ENCODE results near the gene OR8G1.

Gene OR8G1

DNA sequence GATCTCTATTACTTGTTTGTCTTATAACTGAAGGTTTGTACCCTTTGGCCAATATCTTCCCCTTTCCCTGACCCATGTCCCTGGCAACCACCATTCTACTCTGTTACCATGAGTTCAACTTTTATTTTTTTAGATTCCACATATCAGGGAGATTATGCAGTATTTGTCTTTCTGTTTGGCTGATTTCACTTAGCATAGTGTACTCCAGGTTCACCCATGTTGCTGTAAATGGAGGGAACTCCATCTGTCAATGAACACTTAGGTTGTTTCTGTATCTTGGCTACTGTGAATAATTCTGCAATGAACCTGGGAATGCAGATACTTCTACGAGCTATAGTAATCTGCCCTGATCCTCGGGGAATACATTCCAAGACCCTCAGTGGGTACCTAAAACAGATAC lies 42.9 kb upstream of the OR8G1 start:
- TF ChIP-seq ZNF548 (tag by site-specific recombination; IDR thresholded peaks at IDR 0.05) (no peak), ZNF394 (tag by site-specific recombination; IDR thresholded peaks at IDR 0.05; ENCODE audit: borderline replicate concordance) (no peak), ZNF501 (tag by site-specific recombination; IDR thresholded peaks at IDR 0.05) (no peak), ZNF302 (tag by site-specific recombination; IDR thresholded peaks at IDR 0.05; ENCODE audit: low read depth) (no peak), ZNF558 (tag by site-specific recombination; IDR thresholded peaks at IDR 0.05) (no peak), ZFP37 (tag by site-specific recombination; IDR thresholded peaks at IDR 0.05) (no peak), ZNF175 (tag by site-specific recombination; IDR thresholded peaks at IDR 0.05) (no peak), ZNF19 (tag by site-specific recombination; IDR thresholded peaks at IDR 0.05; ENCODE audit: low read depth) (no peak)
- TF ChIP-seq, protein P1, sequence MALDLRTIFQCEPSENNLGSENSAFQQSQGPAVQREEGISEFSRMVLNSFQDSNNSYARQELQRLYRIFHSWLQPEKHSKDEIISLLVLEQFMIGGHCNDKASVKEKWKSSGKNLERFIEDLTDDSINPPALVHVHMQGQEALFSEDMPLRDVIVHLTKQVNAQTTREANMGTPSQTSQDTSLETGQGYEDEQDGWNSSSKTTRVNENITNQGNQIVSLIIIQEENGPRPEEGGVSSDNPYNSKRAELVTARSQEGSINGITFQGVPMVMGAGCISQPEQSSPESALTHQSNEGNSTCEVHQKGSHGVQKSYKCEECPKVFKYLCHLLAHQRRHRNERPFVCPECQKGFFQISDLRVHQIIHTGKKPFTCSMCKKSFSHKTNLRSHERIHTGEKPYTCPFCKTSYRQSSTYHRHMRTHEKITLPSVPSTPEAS (tag by site-specific recombination; IDR thresholded peaks at IDR 0.05) = no peak
- TF ChIP-seq, protein P2, sequence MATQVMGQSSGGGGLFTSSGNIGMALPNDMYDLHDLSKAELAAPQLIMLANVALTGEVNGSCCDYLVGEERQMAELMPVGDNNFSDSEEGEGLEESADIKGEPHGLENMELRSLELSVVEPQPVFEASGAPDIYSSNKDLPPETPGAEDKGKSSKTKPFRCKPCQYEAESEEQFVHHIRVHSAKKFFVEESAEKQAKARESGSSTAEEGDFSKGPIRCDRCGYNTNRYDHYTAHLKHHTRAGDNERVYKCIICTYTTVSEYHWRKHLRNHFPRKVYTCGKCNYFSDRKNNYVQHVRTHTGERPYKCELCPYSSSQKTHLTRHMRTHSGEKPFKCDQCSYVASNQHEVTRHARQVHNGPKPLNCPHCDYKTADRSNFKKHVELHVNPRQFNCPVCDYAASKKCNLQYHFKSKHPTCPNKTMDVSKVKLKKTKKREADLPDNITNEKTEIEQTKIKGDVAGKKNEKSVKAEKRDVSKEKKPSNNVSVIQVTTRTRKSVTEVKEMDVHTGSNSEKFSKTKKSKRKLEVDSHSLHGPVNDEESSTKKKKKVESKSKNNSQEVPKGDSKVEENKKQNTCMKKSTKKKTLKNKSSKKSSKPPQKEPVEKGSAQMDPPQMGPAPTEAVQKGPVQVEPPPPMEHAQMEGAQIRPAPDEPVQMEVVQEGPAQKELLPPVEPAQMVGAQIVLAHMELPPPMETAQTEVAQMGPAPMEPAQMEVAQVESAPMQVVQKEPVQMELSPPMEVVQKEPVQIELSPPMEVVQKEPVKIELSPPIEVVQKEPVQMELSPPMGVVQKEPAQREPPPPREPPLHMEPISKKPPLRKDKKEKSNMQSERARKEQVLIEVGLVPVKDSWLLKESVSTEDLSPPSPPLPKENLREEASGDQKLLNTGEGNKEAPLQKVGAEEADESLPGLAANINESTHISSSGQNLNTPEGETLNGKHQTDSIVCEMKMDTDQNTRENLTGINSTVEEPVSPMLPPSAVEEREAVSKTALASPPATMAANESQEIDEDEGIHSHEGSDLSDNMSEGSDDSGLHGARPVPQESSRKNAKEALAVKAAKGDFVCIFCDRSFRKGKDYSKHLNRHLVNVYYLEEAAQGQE (tag by site-specific recombination; IDR thresholded peaks at IDR 0.05) = no peak
- H3K4me1 ChIP-seq (ENCODE audit: control insufficient read depth, insufficient read depth, low read length) = no peaks in the 10 kb centered on the region
- H3K9me3 ChIP-seq (ENCODE audit: control insufficient read depth, insufficient read depth, low read depth, low read length) = no peaks in the 10 kb centered on the region
- H3K27ac ChIP-seq (ENCODE audit: extremely low read depth, low read depth, low read length) = no peak overlapping the region
- H3K36me3 ChIP-seq (ENCODE audit: control insufficient read depth in 2 of 2, insufficient read depth in 1 of 2, low read length in 2 of 2) = no peaks in the 10 kb centered on the region
- ChIA-PET POLR2A (no interaction called here), CTCF (interaction anchor here (0.8 to 2.7 kb wide), 2 partner anchors 124 to 128 kb away, joined by 3 to 24 read pairs; no protein-coding TSS in a partner anchor)
- no peak overlapping the region for H3K4me3 ChIP-seq (ENCODE audit: low read depth, low read length)

DNA sequence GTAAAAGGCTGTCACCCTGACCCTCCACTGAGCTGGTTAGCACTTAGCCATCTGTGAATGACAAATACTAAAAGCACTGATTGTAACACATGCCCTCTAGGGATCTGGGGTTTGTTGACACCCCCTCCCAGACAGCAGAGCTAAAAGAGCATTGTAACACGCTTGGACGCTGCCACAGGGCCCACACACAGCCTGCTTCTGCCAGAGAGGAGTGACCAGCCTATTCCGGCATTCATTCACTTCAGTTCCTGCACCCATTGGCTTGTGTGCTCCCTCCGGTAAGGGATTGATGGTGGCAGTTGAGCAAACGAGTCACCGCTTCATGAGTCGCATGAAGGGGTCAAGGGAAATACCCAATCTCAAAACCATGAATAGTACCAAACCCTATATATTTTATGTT lies 42.0 kb upstream of the OR8G1 start:
- ChIA-PET CTCF (interaction anchor here (0.8 to 0.9 kb wide), 2 partner anchors 125 to 127 kb away, joined by 3 to 4 read pairs; no protein-coding TSS in a partner anchor), POLR2A (no interaction called here)
- Histone ChIP-seq H3K27ac (ENCODE audit: extremely low read depth, low read depth, low read length) (no peak overlapping the region), H3K9me3 (ENCODE audit: control insufficient read depth, insufficient read depth, low read depth, low read length) (no peaks in the 10 kb centered on the region), H3K4me1 (ENCODE audit: control insufficient read depth, insufficient read depth, low read length) (no peaks in the 10 kb centered on the region), H3K36me3 (ENCODE audit: control insufficient read depth in 2 of 2, insufficient read depth in 1 of 2, low read length in 2 of 2) (no peaks in the 10 kb centered on the region), H3K4me3 (ENCODE audit: low read depth, low read length) (no peak overlapping the region)
- no peak for TF ChIP-seq ZNF302 (tag by site-specific recombination; IDR thresholded peaks at IDR 0.05; ENCODE audit: low read depth)
- no peak for TF ChIP-seq ZNF768 (tag by site-specific recombination; IDR thresholded peaks at IDR 0.05)
- no peak for TF ChIP-seq ZNF747 (tag by site-specific recombination; IDR thresholded peaks at IDR 0.05)
- no peak for TF ChIP-seq ZNF155 (tag by site-specific recombination; IDR thresholded peaks at IDR 0.05)
- no peak for TF ChIP-seq ZNF121 (tag by site-specific recombination; IDR thresholded peaks at IDR 0.05)
- no peak for TF ChIP-seq ZNF776 (tag by site-specific recombination; IDR thresholded peaks at IDR 0.05; ENCODE audit: borderline replicate concordance)
- no peak for TF ChIP-seq HOXA7 (CRISPR knock-in tag; IDR thresholded peaks at IDR 0.05; ENCODE audit: borderline replicate concordance)

DNA sequence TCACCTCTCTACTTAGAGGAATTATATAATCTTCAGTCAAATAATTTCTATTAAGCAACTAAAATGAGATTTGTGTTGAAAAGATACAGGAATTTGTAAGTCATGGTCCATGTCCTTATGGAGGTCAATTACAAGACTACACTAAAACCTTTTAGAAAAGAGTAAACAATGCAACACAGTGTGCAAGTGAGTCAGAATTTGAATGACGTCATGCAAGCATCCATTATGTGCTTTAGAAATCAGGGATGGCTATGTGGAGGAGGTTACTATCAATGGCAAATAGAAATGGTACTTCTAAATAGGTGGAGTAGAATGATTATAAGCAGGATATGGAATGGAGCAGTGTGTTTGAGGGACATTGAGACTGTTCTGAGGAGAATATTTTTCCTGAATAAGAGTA lies 41.2 kb upstream of the OR8G1 start:
- Histone ChIP-seq H3K4me3 (ENCODE audit: low read depth, low read length) (no peak overlapping the region), H3K4me1 (ENCODE audit: control insufficient read depth, insufficient read depth, low read length) (no peaks in the 10 kb centered on the region), H3K27ac (ENCODE audit: extremely low read depth, low read depth, low read length) (no peak overlapping the region), H3K9me3 (ENCODE audit: control insufficient read depth, insufficient read depth, low read depth, low read length) (no peaks in the 10 kb centered on the region), H3K36me3 (ENCODE audit: control insufficient read depth in 2 of 2, insufficient read depth in 1 of 2, low read length in 2 of 2) (no peaks in the 10 kb centered on the region)
- ChIA-PET CTCF (interaction anchor here (0.9 kb wide), 1 partner anchor 128 kb away, joined by 4 read pairs; no protein-coding TSS in a partner anchor), POLR2A (no interaction called here)
- TF ChIP-seq, protein P3, sequence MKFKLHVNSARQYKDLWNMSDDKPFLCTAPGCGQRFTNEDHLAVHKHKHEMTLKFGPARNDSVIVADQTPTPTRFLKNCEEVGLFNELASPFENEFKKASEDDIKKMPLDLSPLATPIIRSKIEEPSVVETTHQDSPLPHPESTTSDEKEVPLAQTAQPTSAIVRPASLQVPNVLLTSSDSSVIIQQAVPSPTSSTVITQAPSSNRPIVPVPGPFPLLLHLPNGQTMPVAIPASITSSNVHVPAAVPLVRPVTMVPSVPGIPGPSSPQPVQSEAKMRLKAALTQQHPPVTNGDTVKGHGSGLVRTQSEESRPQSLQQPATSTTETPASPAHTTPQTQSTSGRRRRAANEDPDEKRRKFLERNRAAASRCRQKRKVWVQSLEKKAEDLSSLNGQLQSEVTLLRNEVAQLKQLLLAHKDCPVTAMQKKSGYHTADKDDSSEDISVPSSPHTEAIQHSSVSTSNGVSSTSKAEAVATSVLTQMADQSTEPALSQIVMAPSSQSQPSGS (tag by site-specific recombination; IDR thresholded peaks at IDR 0.05; ENCODE audit: low read depth) = peak; percentile 82
- 0 out of 2 replicates have a peak, but pooled peaks have one; percentile 25 for TF ChIP-seq ZNF629 (tag by site-specific recombination; IDR thresholded peaks at IDR 0.05)
- TF ChIP-seq KLF1 (tag by site-specific recombination; IDR thresholded peaks at IDR 0.05) = no peak
- TF ChIP-seq TCF7L2 (IDR thresholded peaks at IDR 0.05; ENCODE audit: borderline replicate concordance, low read depth, low read length) = no peak
- TF ChIP-seq ZNF654 (tag by site-specific recombination; IDR thresholded peaks at IDR 0.05; ENCODE audit: low read depth) = no peak
- TF ChIP-seq ZBTB21 (tag by site-specific recombination; IDR thresholded peaks at IDR 0.05) = peak; percentile 55; the same call in 1 of the 2 replicates
